Ovary (tissue), 3 donors: ENCODE data around the gene HBB.

ENCODE experiments used
- EP300 ChIP-seq: sonication (generic); formaldehyde crosslinking; IDR thresholded peaks from one replicate; pipeline ENCODE4 v1.6.1; 2017; ENCODE audit warnings: antibody characterized with exemption
- TF ChIP-seq, protein P1 (sequence below), 3 donors: fragments of 450-650 bp in 2 of 3; fragments of 200-600 bp in 1 of 3; IDR thresholded peaks; one replicate each; pipeline versions ENCODE4 v1.5.1 to v1.8.0; 2016 to 2022; ENCODE audit warnings: antibody characterized with exemption in 3 of 3, mild to moderate bottlenecking in 1 of 3
- donor health status: DM: no; HTN: no; CAD: no.

DNA sequence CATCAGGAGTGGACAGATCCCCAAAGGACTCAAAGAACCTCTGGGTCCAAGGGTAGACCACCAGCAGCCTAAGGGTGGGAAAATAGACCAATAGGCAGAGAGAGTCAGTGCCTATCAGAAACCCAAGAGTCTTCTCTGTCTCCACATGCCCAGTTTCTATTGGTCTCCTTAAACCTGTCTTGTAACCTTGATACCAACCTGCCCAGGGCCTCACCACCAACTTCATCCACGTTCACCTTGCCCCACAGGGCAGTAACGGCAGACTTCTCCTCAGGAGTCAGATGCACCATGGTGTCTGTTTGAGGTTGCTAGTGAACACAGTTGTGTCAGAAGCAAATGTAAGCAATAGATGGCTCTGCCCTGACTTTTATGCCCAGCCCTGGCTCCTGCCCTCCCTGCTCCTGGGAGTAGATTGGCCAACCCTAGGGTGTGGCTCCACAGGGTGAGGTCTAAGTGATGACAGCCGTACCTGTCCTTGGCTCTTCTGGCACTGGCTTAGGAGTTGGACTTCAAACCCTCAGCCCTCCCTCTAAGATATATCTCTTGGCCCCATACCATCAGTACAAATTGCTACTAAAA lies at the start of gene HBB:
- TF ChIP-seq, protein P1, sequence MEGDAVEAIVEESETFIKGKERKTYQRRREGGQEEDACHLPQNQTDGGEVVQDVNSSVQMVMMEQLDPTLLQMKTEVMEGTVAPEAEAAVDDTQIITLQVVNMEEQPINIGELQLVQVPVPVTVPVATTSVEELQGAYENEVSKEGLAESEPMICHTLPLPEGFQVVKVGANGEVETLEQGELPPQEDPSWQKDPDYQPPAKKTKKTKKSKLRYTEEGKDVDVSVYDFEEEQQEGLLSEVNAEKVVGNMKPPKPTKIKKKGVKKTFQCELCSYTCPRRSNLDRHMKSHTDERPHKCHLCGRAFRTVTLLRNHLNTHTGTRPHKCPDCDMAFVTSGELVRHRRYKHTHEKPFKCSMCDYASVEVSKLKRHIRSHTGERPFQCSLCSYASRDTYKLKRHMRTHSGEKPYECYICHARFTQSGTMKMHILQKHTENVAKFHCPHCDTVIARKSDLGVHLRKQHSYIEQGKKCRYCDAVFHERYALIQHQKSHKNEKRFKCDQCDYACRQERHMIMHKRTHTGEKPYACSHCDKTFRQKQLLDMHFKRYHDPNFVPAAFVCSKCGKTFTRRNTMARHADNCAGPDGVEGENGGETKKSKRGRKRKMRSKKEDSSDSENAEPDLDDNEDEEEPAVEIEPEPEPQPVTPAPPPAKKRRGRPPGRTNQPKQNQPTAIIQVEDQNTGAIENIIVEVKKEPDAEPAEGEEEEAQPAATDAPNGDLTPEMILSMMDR (IDR thresholded peaks at IDR 0.05) = no peak
- no peak for TF ChIP-seq EP300
